MM.1S (cell line): ENCODE results near the gene RAB39A.

Experiments used
- DNase-seq: peaks from one replicate; pipeline ENCODE4 v3.0.0-alpha.2; 2015
- H2AFZ ChIP-seq: fragments of 300-600 bp; sonication (generic); 2 replicates; pipeline ENCODE4 v1.6.0; 2016; ENCODE audit warnings: antibody characterized with exemption, low read length
- H3F3A ChIP-seq: fragments of 300-600 bp; sonication (generic); 2 replicates; pipeline ENCODE4 v1.6.1; 2016; ENCODE audit warnings: mild to moderate bottlenecking, antibody characterized with exemption, low read length, moderate library complexity, mixed read lengths; ENCODE audit not compliant: insufficient read depth
- H3K27ac ChIP-seq: fragments of 300-600 bp; sonication (generic); 2 replicates; pipeline ENCODE4 v1.5.1; 2016; ENCODE audit warnings: mild to moderate bottlenecking, low read length
- H3K27me3 ChIP-seq: fragments of 300-600 bp; sonication (generic); replicated peaks from 2 replicates; pipeline ENCODE4 v1.6.0; 2016; ENCODE audit warnings: low read length; ENCODE audit not compliant: insufficient read depth
- H3K36me3 ChIP-seq: fragments of 300-600 bp; sonication (generic); replicated peaks from 2 replicates; pipeline ENCODE4 v1.6.1; 2016; ENCODE audit warnings: mild to moderate bottlenecking, low read length, mixed read lengths; ENCODE audit not compliant: insufficient read depth
- H3K4me1 ChIP-seq: fragments of 300-600 bp; sonication (generic); 2 replicates; pipeline ENCODE4 v1.6.1; 2016; ENCODE audit warnings: low read length, mixed read lengths
- H3K4me2 ChIP-seq: fragments of 300-600 bp; sonication (generic); 2 replicates; pipeline ENCODE4 v1.6.0; 2016; ENCODE audit warnings: low read depth, low read length
- H3K4me3 ChIP-seq: fragments of 300-600 bp; sonication (generic); 2 replicates; pipeline ENCODE4 v1.5.1; 2016; ENCODE audit warnings: low read length, mixed read lengths
- H3K79me2 ChIP-seq: fragments of 300-600 bp; sonication (generic); 2 replicates; pipeline ENCODE4 v1.6.1; 2016; ENCODE audit warnings: mixed run types, low read length, mixed read lengths
- H3K9ac ChIP-seq: fragments of 300-600 bp; sonication (generic); 2 replicates; pipeline ENCODE4 v1.6.1; 2016; ENCODE audit warnings: low read length, mixed read lengths
- H3K9me2 ChIP-seq: fragments of 300-600 bp; sonication (generic); replicated peaks from 2 replicates; pipeline ENCODE4 v1.6.1; 2016; ENCODE audit warnings: mild to moderate bottlenecking, low read length, mixed read lengths; ENCODE audit not compliant: insufficient read depth
- H3K9me3 ChIP-seq: fragments of 300-600 bp; sonication (generic); replicated peaks from 2 replicates; pipeline ENCODE4 v1.6.1; 2016; ENCODE audit warnings: mild to moderate bottlenecking, low read length, mixed read lengths; ENCODE audit not compliant: insufficient read depth
- H4K20me1 ChIP-seq: fragments of 300-600 bp; sonication (generic); 2 replicates; pipeline ENCODE4 v1.6.1; 2016; ENCODE audit warnings: mild to moderate bottlenecking, low read length, moderate library complexity, mixed read lengths; ENCODE audit not compliant: insufficient read depth
- CTCF ChIP-seq: fragments of 300-600 bp; sonication (generic); IDR thresholded peaks from 2 replicates; pipeline ENCODE4 v1.5.1; 2016; ENCODE audit warnings: antibody characterized with exemption, low read length, mixed read lengths
- EZH2 ChIP-seq: fragments of 300-600 bp; sonication (generic); optimal IDR thresholded peaks from 2 replicates; pipeline ENCODE3; 2017; ENCODE audit warnings: low read depth, mild to moderate bottlenecking, antibody characterized with exemption, low read length, mixed read lengths
- EZH2phosphoT487 ChIP-seq: fragments of 300-600 bp; sonication (generic); IDR thresholded peaks from 2 replicates; pipeline ENCODE4 v1.6.1; 2018; ENCODE audit warnings: antibody characterized with exemption, low read length

RAB39A gene

GRCh38 chr11:108012139-108012725 is 84.0 kb downstream of the RAB39A start:
- Histone ChIP-seq H3K27me3 (no peaks in the 10 kb centered on the region), H3K9ac (no peak overlapping the region), H3K27ac (no peak overlapping the region), H3K4me3 (no peak overlapping the region), H3K4me2 (no peak overlapping the region), H2AFZ (no peak overlapping the region), H3K36me3 (no peaks in the 10 kb centered on the region), H4K20me1 (0 out of 2 replicates have a peak, but pooled peaks cover 3% of the 10 kb centered on the region), H3K79me2 (peaks cover 84% of the 10 kb centered on the region), H3K4me1 (peaks cover 4% of the 10 kb centered on the region), H3K9me2 (no peaks in the 10 kb centered on the region), H3K9me3 (no peaks in the 10 kb centered on the region), H3F3A (peaks cover 8% of the 10 kb centered on the region)
- no peak for TF ChIP-seq EZH2
- no peak for TF ChIP-seq EZH2phosphoT487
- TF ChIP-seq CTCF = no peak
- DNase-seq = no peak
